SK-N-SH (cell line): ENCODE results near the gene CENPO. TPM values are rescaled to one million over a fixed set of nuclear protein-coding genes. Genes with fewer than 3 reads are reported as not detected.

ENCODE experiments used
- CTCF ChIA-PET: fragments of 300-600, 350-600 bp; formaldehyde crosslinking; extraction: SDS; loops from one replicate; lab custom pipeline; 2021; lab: Yijun Ruan, JAX
- POLR2A ChIA-PET: fragments of 350-600 bp; sonication (Branson Sonifier 250); formaldehyde crosslinking; extraction: SDS; loops from one replicate; lab custom pipeline; 2020; ENCODE audit warnings: antibody characterized with exemption, inconsistent platforms; lab: Yijun Ruan, JAX
- DNase-seq: peaks from one replicate; pipeline ENCODE4 v3.0.0; 2012
- H2AFZ ChIP-seq: fragments of 200-600 bp; sonication (generic); 2 replicates; pipeline ENCODE4 v1.8.1; 2016; ENCODE audit warnings: antibody characterized with exemption, mild to moderate bottlenecking, low read depth
- H3F3A ChIP-seq: fragments of 200-600 bp; sonication (generic); replicated peaks from 2 replicates; pipeline ENCODE3; 2016; ENCODE audit warnings: antibody characterized with exemption, mild to moderate bottlenecking; ENCODE audit not compliant: insufficient read depth
- H3K27ac ChIP-seq, 2 experiments: fragments of 200-500 bp in 1 of 2; fragments of 200-600 bp in 1 of 2; sonication (Bioruptor generic) in 1 of 2; sonication (generic), shearing (Covaris generic) in 1 of 2; 2 replicates each; pipeline versions ENCODE4 v1.5.1 to v1.6.1; 2014 to 2016; ENCODE audit warnings: low read depth in 2 of 2, inconsistent platforms in 1 of 2, low read length in 1 of 2, mild to moderate bottlenecking in 1 of 2, mixed read lengths in 1 of 2
- H3K27me3 ChIP-seq: fragments of 200-600 bp; sonication (generic), shearing (Covaris generic); 2 replicates; pipeline ENCODE4 v1.6.1; 2016; ENCODE audit warnings: mixed run types; ENCODE audit not compliant: insufficient read depth
- H3K36me3 ChIP-seq, 2 experiments: fragments of 200-500 bp in 1 of 2; fragments of 200-600 bp in 1 of 2; sonication (Bioruptor generic) in 1 of 2; sonication (generic) in 1 of 2; replicated peaks in 1 of 2; 2 replicates each; pipeline versions ENCODE3 to v1.5.1; 2014 to 2016; ENCODE audit warnings: low read length in 1 of 2, mild to moderate bottlenecking in 1 of 2; ENCODE audit not compliant: insufficient read depth in 2 of 2, control insufficient read depth in 1 of 2
- H3K4me1 ChIP-seq, 2 experiments: fragments of 200-500 bp in 1 of 2; fragments of 200-600 bp in 1 of 2; sonication (Bioruptor generic) in 1 of 2; sonication (generic), shearing (Covaris generic) in 1 of 2; 2 replicates each; pipeline versions ENCODE4 v1.5.1 to v1.6.1; 2014 to 2016; ENCODE audit warnings: low read depth in 1 of 2, low read length in 1 of 2, mixed run types in 1 of 2; ENCODE audit not compliant: insufficient read depth in 2 of 2, control insufficient read depth in 1 of 2
- H3K4me2 ChIP-seq: fragments of 200-600 bp; sonication (generic), shearing (Covaris generic); 2 replicates; pipeline ENCODE4 v1.6.1; 2017; ENCODE audit warnings: mixed run types
- H3K4me3 ChIP-seq, 2 experiments: fragments of 200-500 bp in 1 of 2; fragments of 200-600 bp in 1 of 2; sonication (Bioruptor generic) in 1 of 2; sonication (generic), shearing (Covaris generic) in 1 of 2; 2 replicates each; pipeline versions ENCODE4 v1.5.1 to v1.8.1; 2014 to 2016; ENCODE audit warnings: low read depth in 2 of 2, inconsistent platforms in 1 of 2, low read length in 1 of 2, mild to moderate bottlenecking in 1 of 2, mixed read lengths in 1 of 2, moderate library complexity in 1 of 2
- H3K79me2 ChIP-seq: fragments of 200-600 bp; sonication (generic); 2 replicates; pipeline ENCODE4 v1.8.1; 2017; ENCODE audit warnings: mild to moderate bottlenecking; ENCODE audit not compliant: insufficient read depth
- H3K9ac ChIP-seq: fragments of 200-600 bp; sonication (generic); 2 replicates; pipeline ENCODE4 v1.6.1; 2017; ENCODE audit warnings: mixed run types
- H3K9me2 ChIP-seq: fragments of 200-600 bp; sonication (generic); 2 replicates; pipeline ENCODE4 v1.6.1; 2017; ENCODE audit warnings: mixed run types
- H3K9me3 ChIP-seq: fragments of 200-600 bp; sonication (generic); 2 replicates; pipeline ENCODE4 v1.6.1; 2017; ENCODE audit warnings: mixed run types, mild to moderate bottlenecking, moderate library complexity
- H4K20me1 ChIP-seq: fragments of 200-600 bp; sonication (generic); 2 replicates; pipeline ENCODE4 v1.6.1; 2017; ENCODE audit warnings: mild to moderate bottlenecking, mixed run types; ENCODE audit not compliant: insufficient read depth
- CHD2 ChIP-seq: fragments of 150-350 bp; IDR thresholded peaks from 2 replicates; pipeline ENCODE4 v1.6.1; 2018; ENCODE audit warnings: low read length; ENCODE audit not compliant: partially characterized antibody
- EZH2phosphoT487 ChIP-seq: fragments of 200-600 bp; sonication (generic); IDR thresholded peaks from 2 replicates; pipeline ENCODE4 v1.6.1; 2017; ENCODE audit warnings: low read depth, mixed run types, mild to moderate bottlenecking, antibody characterized with exemption, moderate library complexity, borderline replicate concordance
- FOXJ3 ChIP-seq: sonication (generic); formaldehyde crosslinking; IDR thresholded peaks from 2 replicates; pipeline ENCODE4 v1.5.1; 2020; ENCODE audit warnings: mild to moderate bottlenecking, missing genetic modification reagents
- FOXM1 ChIP-seq: IDR thresholded peaks from 2 replicates; pipeline ENCODE4 v1.4.0; 2012; ENCODE audit warnings: low read depth, mild to moderate bottlenecking
- GABPA ChIP-seq: IDR thresholded peaks from 2 replicates; pipeline ENCODE4 v1.4.0; 2012; ENCODE audit warnings: low read depth, mild to moderate bottlenecking
- GATA2 ChIP-seq: sonication (generic); formaldehyde crosslinking; IDR thresholded peaks from 2 replicates; pipeline ENCODE4 v1.5.0; 2020; ENCODE audit warnings: mild to moderate bottlenecking, missing genetic modification reagents
- JUND ChIP-seq: IDR thresholded peaks from 2 replicates; pipeline ENCODE4 v1.4.0; 2012
- NRF1 ChIP-seq: IDR thresholded peaks from 2 replicates; pipeline ENCODE4 v1.6.1; 2012; ENCODE audit warnings: low read depth, mild to moderate bottlenecking, low read length
- RXRA ChIP-seq: IDR thresholded peaks from 2 replicates; pipeline ENCODE4 v1.4.0; 2012; ENCODE audit warnings: low read depth, mild to moderate bottlenecking, borderline replicate concordance
- TEAD4 ChIP-seq: IDR thresholded peaks from 2 replicates; pipeline ENCODE4 v1.4.0; 2012; ENCODE audit warnings: mild to moderate bottlenecking, borderline replicate concordance; ENCODE audit not compliant: insufficient read depth
- YY1 ChIP-seq: IDR thresholded peaks from 2 replicates; pipeline ENCODE4 v1.4.0; 2012; ENCODE audit warnings: low read depth, mild to moderate bottlenecking
- WGBS: methylation state at CpG from one replicate; pipeline ENCODE4 v1.1.6; 2017; ENCODE audit warnings: low lambda C conversion rate; 5-methylcytosine and 5-hydroxymethylcytosine counted together
- polyA plus RNA-seq, 3 experiments: library from polyadenylated mRNA; depleted of rRNA; stranded (reverse); fragments of >200 nt; gene quantifications; 2 replicates each; pipeline ENCODE4 v1.2.3, GENCODE V29; 2012
- TF ChIP-seq, protein P1 (sequence below): IDR thresholded peaks from 2 replicates; pipeline ENCODE4; 2012
- TF ChIP-seq, protein P2 (sequence below): IDR thresholded peaks from 2 replicates; pipeline ENCODE4 v1.4.0; 2012; ENCODE audit warnings: low read depth, borderline replicate concordance
- TF ChIP-seq, protein P3 (sequence below): IDR thresholded peaks from 2 replicates; pipeline ENCODE4 v1.4.0; 2012; ENCODE audit warnings: low read depth, borderline replicate concordance

The CENPO gene
- polyA plus RNA-seq, 1 of the 3 experiments (the other 2 are of a cell fraction) = 18.3 TPM

DNA sequence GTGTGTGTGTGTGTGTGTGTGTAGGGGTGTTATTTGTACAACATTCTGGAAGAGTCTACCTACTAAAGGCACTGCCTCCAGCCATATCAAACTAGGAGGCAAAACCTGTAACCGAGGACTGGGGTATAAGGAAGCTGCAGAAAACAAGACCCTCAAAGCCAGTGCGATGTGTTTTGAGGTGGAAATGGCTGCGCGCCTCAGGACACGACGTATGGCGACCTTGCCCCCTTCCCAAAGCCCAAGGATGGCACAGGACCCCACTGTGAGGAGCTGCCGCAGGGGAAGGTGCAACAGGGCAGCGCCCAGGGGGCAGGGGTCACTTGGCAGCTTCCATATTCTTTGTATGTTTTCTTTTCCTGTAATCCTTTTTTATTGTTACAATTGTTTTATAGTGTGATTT lies 59.8 kb downstream of the CENPO start:
- Histone ChIP-seq H2AFZ (no peak overlapping the region), H3K9me3 (no peaks in the 10 kb centered on the region), H3K36me3 (no peaks in the 10 kb centered on the region), H3K9me2 (no peaks in the 10 kb centered on the region), H4K20me1 (no peaks in the 10 kb centered on the region), H3K9ac (no peak overlapping the region), H3K79me2 (no peaks in the 10 kb centered on the region), H3K4me2 (no peak overlapping the region), H3K27me3 (no peaks in the 10 kb centered on the region), H3K27ac (no peak overlapping the region), H3F3A (no peaks in the 10 kb centered on the region), H3K4me3 (no peak overlapping the region), H3K4me1 (peaks cover 8 to 10% of the 10 kb centered on the region in 2 experiments; a peak in 2 of 4 replicates)
- ChIA-PET POLR2A (interaction anchor here (0.7 kb wide), 1 partner anchor 453 kb away, joined by 8 read pairs; no protein-coding TSS in a partner anchor), CTCF (interaction anchor here (0.6 to 5.3 kb wide), 2 partner anchors 26 to 1379 kb away, joined by 3 to 25 read pairs; no protein-coding TSS in a partner anchor)
- TF ChIP-seq GATA2 (CRISPR knock-in tag) = no peak
- DNase-seq = no peak
- 93% methylated on average over 9 of the region's 9 CpGs for WGBS

DNA sequence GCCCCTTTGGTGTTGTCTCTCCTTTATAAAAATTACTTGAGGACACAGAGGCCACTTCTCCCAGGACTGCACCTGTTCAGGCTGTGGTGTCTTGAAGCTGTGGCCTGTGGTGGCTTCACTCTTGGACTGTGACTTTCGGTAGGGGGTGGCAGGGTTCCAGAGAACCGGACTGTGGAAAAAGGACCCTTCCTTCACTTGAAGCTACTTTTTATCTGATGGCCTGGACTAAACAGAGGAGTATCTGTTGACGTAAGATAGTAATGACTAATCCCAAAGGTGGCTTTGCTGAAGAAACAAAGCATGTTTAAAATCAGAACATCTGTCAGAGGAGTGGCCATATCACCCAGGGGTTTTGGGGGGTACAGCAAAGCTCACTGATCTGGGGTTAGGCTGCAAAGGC lies 60.8 kb downstream of the CENPO start:
- Histone ChIP-seq H3K4me3 (no peak overlapping the region), H3K9me2 (no peaks in the 10 kb centered on the region), H3K27me3 (no peaks in the 10 kb centered on the region), H3K4me2 (no peak overlapping the region), H3K27ac (no peak overlapping the region), H3K9me3 (no peaks in the 10 kb centered on the region), H3K36me3 (no peaks in the 10 kb centered on the region), H4K20me1 (no peaks in the 10 kb centered on the region), H3F3A (no peaks in the 10 kb centered on the region), H2AFZ (no peak overlapping the region), H3K9ac (no peak overlapping the region), H3K79me2 (no peaks in the 10 kb centered on the region), H3K4me1 (peaks cover 8 to 10% of the 10 kb centered on the region in 2 experiments; a peak in 2 of 4 replicates)
- POLR2A ChIA-PET = interaction anchor here (0.7 kb wide), 1 partner anchor 454 kb away, joined by 8 read pairs; no protein-coding TSS in a partner anchor
- WGBS = 95% methylated on average over 3 of the region's 3 CpGs
- TF ChIP-seq, protein P1, sequence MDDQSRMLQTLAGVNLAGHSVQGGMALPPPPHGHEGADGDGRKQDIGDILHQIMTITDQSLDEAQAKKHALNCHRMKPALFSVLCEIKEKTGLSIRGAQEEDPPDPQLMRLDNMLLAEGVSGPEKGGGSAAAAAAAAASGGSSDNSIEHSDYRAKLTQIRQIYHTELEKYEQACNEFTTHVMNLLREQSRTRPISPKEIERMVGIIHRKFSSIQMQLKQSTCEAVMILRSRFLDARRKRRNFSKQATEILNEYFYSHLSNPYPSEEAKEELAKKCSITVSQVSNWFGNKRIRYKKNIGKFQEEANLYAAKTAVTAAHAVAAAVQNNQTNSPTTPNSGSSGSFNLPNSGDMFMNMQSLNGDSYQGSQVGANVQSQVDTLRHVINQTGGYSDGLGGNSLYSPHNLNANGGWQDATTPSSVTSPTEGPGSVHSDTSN = no peak
- CTCF ChIA-PET = interaction anchor here (1.2 to 5.3 kb wide), 4 partner anchors 10 to 436 kb away, joined by 4 to 25 read pairs (median 4); no protein-coding TSS in a partner anchor
- no peak for DNase-seq

DNA sequence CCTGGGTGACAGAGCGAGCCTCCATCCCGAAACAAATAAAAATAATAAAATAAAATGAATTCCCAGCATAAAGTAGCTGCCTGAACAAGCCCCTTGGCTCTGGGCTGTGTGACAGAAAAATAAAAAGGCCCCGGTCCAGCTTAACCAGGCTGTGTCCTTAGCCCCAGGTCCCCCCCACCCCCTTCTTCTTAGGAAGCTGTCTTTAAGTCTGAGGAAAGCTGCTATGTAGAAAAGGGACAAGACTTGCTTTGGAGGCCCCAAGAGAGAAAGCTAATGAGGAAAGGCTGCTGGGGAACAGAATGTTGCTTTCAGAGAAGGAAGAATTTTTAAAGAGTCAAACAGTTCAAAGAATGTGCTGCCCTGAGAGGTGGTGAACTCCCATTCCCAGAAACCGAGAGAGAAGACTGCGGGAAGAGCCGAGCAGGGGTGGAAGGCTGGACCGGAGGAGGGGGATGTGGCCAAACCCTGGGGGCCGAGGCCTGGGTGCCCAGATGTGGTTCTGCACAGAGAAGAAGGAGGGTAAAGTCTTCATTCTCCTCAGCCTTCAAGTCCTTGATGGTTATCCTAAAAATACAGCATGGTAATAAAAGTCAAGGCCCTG lies 61.9 kb downstream of the CENPO start:
- no peaks in the 10 kb centered on the region for H3K36me3 ChIP-seq
- 94% methylated on average over 8 of the region's 8 CpGs for WGBS
- no peaks in the 10 kb centered on the region for H4K20me1 ChIP-seq
- POLR2A ChIA-PET = interaction anchor here (1.4 kb wide), 1 partner anchor 62 kb away, joined by 3 read pairs; the partner anchor contains the start of genes CENPO and PTRHD1
- peaks cover 8 to 10% of the 10 kb centered on the region in 2 experiments; a peak in 2 of 4 replicates for H3K4me1 ChIP-seq
- H3K9me3 ChIP-seq = no peaks in the 10 kb centered on the region
- CTCF ChIA-PET = interaction anchor here (1.1 to 5.3 kb wide), 4 partner anchors 9 to 437 kb away, joined by 4 to 25 read pairs (median 4); no protein-coding TSS in a partner anchor
- DNase-seq = no peak
- no peaks in the 10 kb centered on the region for H3K27me3 ChIP-seq
- H2AFZ ChIP-seq = no peak overlapping the region
- no peak overlapping the region for H3K9ac ChIP-seq
- no peak overlapping the region for H3K4me3 ChIP-seq
- no peak overlapping the region; the same call in 1 of the 2 replicates for H3K4me2 ChIP-seq
- no peaks in the 10 kb centered on the region for H3F3A ChIP-seq
- peak overlapping the region in 1 of 2 experiments; percentile 44; a peak in 2 of 4 replicates for H3K27ac ChIP-seq
- H3K79me2 ChIP-seq = no peaks in the 10 kb centered on the region
- TF ChIP-seq, protein P1 = no peak
- TF ChIP-seq EZH2phosphoT487 (no peak), GABPA (no peak), FOXJ3 (CRISPR knock-in tag) (no peak), JUND (no peak), TEAD4 (no peak), NRF1 (no peak), FOXM1 (no peak), RXRA (no peak), YY1 (no peak), CHD2 (no peak)
- TF ChIP-seq, protein P2, sequence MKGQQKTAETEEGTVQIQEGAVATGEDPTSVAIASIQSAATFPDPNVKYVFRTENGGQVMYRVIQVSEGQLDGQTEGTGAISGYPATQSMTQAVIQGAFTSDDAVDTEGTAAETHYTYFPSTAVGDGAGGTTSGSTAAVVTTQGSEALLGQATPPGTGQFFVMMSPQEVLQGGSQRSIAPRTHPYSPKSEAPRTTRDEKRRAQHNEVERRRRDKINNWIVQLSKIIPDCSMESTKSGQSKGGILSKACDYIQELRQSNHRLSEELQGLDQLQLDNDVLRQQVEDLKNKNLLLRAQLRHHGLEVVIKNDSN = no peak
- TF ChIP-seq, protein P3, sequence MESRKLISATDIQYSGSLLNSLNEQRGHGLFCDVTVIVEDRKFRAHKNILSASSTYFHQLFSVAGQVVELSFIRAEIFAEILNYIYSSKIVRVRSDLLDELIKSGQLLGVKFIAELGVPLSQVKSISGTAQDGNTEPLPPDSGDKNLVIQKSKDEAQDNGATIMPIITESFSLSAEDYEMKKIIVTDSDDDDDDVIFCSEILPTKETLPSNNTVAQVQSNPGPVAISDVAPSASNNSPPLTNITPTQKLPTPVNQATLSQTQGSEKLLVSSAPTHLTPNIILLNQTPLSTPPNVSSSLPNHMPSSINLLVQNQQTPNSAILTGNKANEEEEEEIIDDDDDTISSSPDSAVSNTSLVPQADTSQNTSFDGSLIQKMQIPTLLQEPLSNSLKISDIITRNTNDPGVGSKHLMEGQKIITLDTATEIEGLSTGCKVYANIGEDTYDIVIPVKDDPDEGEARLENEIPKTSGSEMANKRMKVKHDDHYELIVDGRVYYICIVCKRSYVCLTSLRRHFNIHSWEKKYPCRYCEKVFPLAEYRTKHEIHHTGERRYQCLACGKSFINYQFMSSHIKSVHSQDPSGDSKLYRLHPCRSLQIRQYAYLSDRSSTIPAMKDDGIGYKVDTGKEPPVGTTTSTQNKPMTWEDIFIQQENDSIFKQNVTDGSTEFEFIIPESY = no peak
- TF ChIP-seq, all 33 proteins: peak for 0
- H3K9me2 ChIP-seq = no peaks in the 10 kb centered on the region
